Fibroblast of lung (primary cell): ENCODE measurements around the gene ZFPM1.

Experiments
- EZH2 ChIP-seq: IDR thresholded peaks from 2 replicates; pipeline ENCODE4 v1.5.1; 2012; ENCODE audit warnings: low read length, control low read depth, mild to moderate bottlenecking; ENCODE audit errors: missing control alignments
- TF ChIP-seq, protein P1 (sequence below), 2 donors: IDR thresholded peaks in 1 of 2; conservative IDR thresholded peaks in 1 of 2; 1 replicate in 1 of 2; 2 replicates in 1 of 2; pipeline ENCODE4 v1.5.1; 2011 to 2012; ENCODE audit warnings: low read length in 2 of 2, control low read depth in 1 of 2, inconsistent platforms in 1 of 2, low read depth in 1 of 2, mild to moderate bottlenecking in 1 of 2

DNA sequence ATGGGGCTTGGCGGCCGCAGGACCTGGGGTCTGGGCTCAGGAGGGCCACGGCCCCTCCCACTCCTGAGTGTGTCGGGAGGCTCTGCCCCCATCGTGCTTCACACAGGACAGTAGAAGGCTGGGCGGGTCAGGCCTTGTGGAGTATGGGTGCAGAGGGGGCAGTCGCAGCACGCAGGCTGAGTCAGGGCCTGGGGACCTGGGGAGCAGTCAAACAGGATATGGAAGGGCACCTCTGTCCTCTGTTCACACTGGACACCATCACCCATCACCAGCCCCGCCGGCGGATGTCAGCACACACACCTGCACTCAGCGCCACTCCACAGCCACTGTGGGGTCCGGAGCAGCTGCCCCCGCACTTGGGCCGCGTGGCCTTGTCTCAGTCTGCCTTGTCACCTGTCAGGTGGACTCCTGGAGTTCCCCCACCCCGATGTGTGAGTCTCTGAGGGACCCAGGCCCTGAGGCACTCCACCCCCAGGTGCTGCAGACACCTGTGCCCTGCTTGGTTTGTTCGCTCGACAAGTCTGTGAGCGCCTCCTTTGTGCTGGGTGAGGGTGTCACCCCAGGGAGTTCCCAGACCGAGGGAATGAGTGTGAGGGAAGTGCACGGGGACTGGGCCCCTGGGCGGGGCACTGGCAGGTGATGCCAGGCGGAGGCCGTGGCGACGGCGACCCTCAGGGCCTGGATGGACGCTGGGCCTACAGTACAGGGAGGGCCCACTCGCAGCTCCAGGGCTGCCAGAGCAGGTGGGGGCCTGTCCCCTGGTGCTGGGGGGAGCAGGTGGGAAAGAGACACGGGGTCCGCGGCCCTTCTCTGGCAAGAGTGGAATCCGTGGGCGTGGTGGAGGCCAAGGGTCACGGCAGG, 31.7 kb downstream of the ZFPM1 start:
- TF ChIP-seq, protein P1, sequence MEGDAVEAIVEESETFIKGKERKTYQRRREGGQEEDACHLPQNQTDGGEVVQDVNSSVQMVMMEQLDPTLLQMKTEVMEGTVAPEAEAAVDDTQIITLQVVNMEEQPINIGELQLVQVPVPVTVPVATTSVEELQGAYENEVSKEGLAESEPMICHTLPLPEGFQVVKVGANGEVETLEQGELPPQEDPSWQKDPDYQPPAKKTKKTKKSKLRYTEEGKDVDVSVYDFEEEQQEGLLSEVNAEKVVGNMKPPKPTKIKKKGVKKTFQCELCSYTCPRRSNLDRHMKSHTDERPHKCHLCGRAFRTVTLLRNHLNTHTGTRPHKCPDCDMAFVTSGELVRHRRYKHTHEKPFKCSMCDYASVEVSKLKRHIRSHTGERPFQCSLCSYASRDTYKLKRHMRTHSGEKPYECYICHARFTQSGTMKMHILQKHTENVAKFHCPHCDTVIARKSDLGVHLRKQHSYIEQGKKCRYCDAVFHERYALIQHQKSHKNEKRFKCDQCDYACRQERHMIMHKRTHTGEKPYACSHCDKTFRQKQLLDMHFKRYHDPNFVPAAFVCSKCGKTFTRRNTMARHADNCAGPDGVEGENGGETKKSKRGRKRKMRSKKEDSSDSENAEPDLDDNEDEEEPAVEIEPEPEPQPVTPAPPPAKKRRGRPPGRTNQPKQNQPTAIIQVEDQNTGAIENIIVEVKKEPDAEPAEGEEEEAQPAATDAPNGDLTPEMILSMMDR (conservative IDR thresholded peaks at IDR 0.05 in 1 of 2, IDR thresholded peaks at IDR 0.05 in 1 of 2; ENCODE audit: low read depth in 1 of 2, low read length in 2 of 2) = no peak
- TF ChIP-seq EZH2 = no peak
